DMS114 treated with DMSO at 0.1 percent for 48 hours (cell line): ENCODE results near the gene CREBRF.
"Not testable (repeated sequence)": the region's sequence is repeated elsewhere in the genome, so short reads cannot be mapped to it uniquely, and the experiment has no call there.

ENCODE experiments used
- DNase-seq: peaks from one replicate; lab custom pipeline; 2025; ENCODE audit not compliant: unreplicated experiment; lab: John Stamatoyannopoulos, UW

The CREBRF gene

GRCh38 chr5:173055983-173056782 is at the start of gene CREBRF:
Gene CREBRF (plus strand): TSS chr5:173056352. CDS start chr5:173080776, 24,424 bp downstream.
- DNase-seq: peak; percentile 89

GRCh38 chr5:173010021-173010420 is 46.1 kb upstream of the CREBRF start:
- no peak for DNase-seq

- no peak for DNase-seq
These were observed 45.3 kb upstream of the CREBRF start for GRCh38 chr5:173010547-173011464.

- no peak for DNase-seq
These were observed 44.6 kb upstream of the CREBRF start for GRCh38 chr5:173011566-173011965.

GRCh38 chr5:173012882-173013281 is 43.3 kb upstream of the CREBRF start:
- DNase-seq: no peak

GRCh38 chr5:173014671-173015070 is 41.5 kb upstream of the CREBRF start:
- DNase-seq: no peak

- DNase-seq: no peak
These were observed 41.0 kb upstream of the CREBRF start for GRCh38 chr5:173015192-173015591.

GRCh38 chr5:173015598-173016455 is 40.3 kb upstream of the CREBRF start:
- no peak for DNase-seq

GRCh38 chr5:173016598-173017046 is 39.5 kb upstream of the CREBRF start:
- DNase-seq: no peak

- DNase-seq: not testable (repeated sequence)
These were observed 39.1 kb upstream of the CREBRF start for GRCh38 chr5:173017087-173017486.

- no peak for DNase-seq
These were observed 37.8 kb upstream of the CREBRF start for GRCh38 chr5:173018358-173018757.

GRCh38 chr5:173020154-173020581 is 36.0 kb upstream of the CREBRF start:
- no peak for DNase-seq

GRCh38 chr5:173020643-173021042 is 35.5 kb upstream of the CREBRF start:
- DNase-seq: no peak

GRCh38 chr5:173025651-173026050 is 30.5 kb upstream of the CREBRF start:
- no peak for DNase-seq

- no peak for DNase-seq
These were observed 28.2 kb upstream of the CREBRF start for GRCh38 chr5:173027905-173028304.

GRCh38 chr5:173028811-173029327 is 27.3 kb upstream of the CREBRF start:
- DNase-seq: no peak

- no peak for DNase-seq
These were observed 26.6 kb upstream of the CREBRF start for GRCh38 chr5:173029499-173029921.

- not testable (repeated sequence) for DNase-seq
These were observed 24.1 kb upstream of the CREBRF start for GRCh38 chr5:173032096-173032495.

GRCh38 chr5:173032730-173033129 is 23.4 kb upstream of the CREBRF start:
- DNase-seq: no peak

- DNase-seq: no peak
These were observed 22.2 kb upstream of the CREBRF start for GRCh38 chr5:173033923-173034322.
